T-helper 1 cell treated with Interleukin-12 subunit alpha and Interleukin-12 subunit beta and Interleukin-4 antibody, amounts not matched to agents 30 μg/mL and 1 μg/mL, for 36 hours (primary cell): ENCODE data around the gene PPP3CA.
"Not testable (repeated sequence)": the region's sequence is repeated elsewhere in the genome, so short reads cannot be mapped to it uniquely, and the experiment has no call there.

Experiments used
- H3K27ac Mint-ChIP-seq: one replicate; pipeline ENCODE4 v1.8.0; 2021; ENCODE audit warnings: mild to moderate bottlenecking, mixed read lengths
- H3K27me3 Mint-ChIP-seq: one replicate; pipeline ENCODE4 v1.8.0; 2021; ENCODE audit warnings: low read depth, mixed read lengths
- H3K36me3 Mint-ChIP-seq: one replicate; pipeline ENCODE4 v1.8.0; 2021; ENCODE audit warnings: low read depth, mixed read lengths
- H3K4me1 Mint-ChIP-seq: one replicate; pipeline ENCODE4 v1.8.0; 2021; ENCODE audit warnings: low read depth, mixed read lengths
- H3K4me3 Mint-ChIP-seq: one replicate; pipeline ENCODE4 v1.8.0; 2021; ENCODE audit warnings: mild to moderate bottlenecking, moderate library complexity, mixed read lengths
- H3K9me3 Mint-ChIP-seq: one replicate; pipeline ENCODE4 v1.8.0; 2021; ENCODE audit warnings: mixed read lengths

Gene PPP3CA

GRCh38 chr4:101140228-101140627 lies 207.1 kb downstream of the PPP3CA start:
- peaks cover 5% of the 10 kb centered on the region for H3K4me1 Mint-ChIP-seq
- no peaks in the 10 kb centered on the region for H3K9me3 Mint-ChIP-seq
- H3K4me3 Mint-ChIP-seq = no peak overlapping the region
- no peak overlapping the region for H3K27ac Mint-ChIP-seq
- H3K27me3 Mint-ChIP-seq = no peaks in the 10 kb centered on the region
- peaks cover 3% of the 10 kb centered on the region for H3K36me3 Mint-ChIP-seq

GRCh38 chr4:101136373-101137370 lies 210.7 kb downstream of the PPP3CA start:
- Mint-ChIP-seq H3K4me3 (no peak overlapping the region), H3K9me3 (peaks cover 13% of the 10 kb centered on the region), H3K27me3 (no peaks in the 10 kb centered on the region), H3K36me3 (no peaks in the 10 kb centered on the region), H3K4me1 (peaks cover 7% of the 10 kb centered on the region), H3K27ac (no peak overlapping the region)

DNA sequence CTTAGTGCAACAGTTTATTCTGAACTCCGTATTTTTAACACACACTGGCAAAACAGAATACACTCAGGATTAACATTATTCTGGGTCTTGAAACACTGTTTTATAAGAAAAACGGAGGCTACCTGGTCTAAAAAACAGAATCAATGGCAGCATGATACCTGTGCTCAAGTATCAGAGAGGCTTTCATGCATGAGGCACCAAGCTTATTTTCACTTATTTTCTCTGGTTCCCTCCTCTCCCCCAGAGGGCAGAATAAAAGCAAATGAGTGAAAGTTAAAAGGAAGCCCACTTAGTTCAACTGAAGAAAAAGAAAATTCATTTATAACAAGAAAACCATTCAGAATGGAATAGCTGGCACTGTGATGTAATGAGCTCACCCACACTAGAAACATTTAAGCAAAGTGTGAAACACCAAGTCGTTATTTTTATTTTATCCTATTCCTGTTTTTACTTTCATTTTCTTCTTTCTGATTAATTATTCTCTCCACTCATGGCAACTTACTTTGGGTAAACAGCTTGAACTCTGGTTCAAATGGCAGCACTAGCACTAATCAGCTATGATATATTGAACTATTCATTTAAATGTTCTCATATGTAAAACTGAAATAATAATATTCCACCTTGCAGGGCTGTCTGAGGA lies 211.8 kb downstream of the PPP3CA start:
- H3K4me1 Mint-ChIP-seq = peaks cover 7% of the 10 kb centered on the region
- H3K27ac Mint-ChIP-seq = no peak overlapping the region
- peaks cover 13% of the 10 kb centered on the region for H3K9me3 Mint-ChIP-seq
- no peaks in the 10 kb centered on the region for H3K27me3 Mint-ChIP-seq
- H3K4me3 Mint-ChIP-seq = no peak overlapping the region
- H3K36me3 Mint-ChIP-seq = no peaks in the 10 kb centered on the region

DNA sequence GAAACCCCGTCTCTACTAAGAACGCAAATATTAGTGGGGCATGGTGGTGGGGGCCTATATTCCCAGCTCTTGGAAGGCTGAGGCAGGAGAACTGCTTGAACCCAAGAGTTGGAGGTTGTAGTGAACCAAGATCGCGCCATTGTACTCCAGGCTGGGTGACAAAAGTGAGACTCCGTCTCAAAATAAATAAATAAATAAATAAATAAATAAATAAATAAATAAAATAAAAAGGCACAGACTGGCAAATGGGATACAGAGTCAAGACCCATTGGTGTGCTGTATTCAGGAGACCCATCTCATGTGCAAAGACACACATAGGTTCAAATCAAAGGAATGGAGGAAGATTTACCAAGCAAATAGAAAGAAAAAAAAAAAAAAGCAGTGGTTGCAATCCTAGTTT lies 216.3 kb downstream of the PPP3CA start:
- H3K27ac Mint-ChIP-seq, H3K36me3 Mint-ChIP-seq, H3K27me3 Mint-ChIP-seq, H3K4me3 Mint-ChIP-seq, H3K4me1 Mint-ChIP-seq: not testable (repeated sequence)
- peaks cover 21% of the 10 kb centered on the region for H3K9me3 Mint-ChIP-seq

GRCh38 chr4:101128898-101129297 lies 218.4 kb downstream of the PPP3CA start:
- H3K4me3 Mint-ChIP-seq, H3K27me3 Mint-ChIP-seq, H3K36me3 Mint-ChIP-seq, H3K27ac Mint-ChIP-seq, H3K4me1 Mint-ChIP-seq: not testable (repeated sequence)
- H3K9me3 Mint-ChIP-seq = peaks cover 21% of the 10 kb centered on the region

GRCh38 chr4:101128473-101128872 lies 218.9 kb downstream of the PPP3CA start:
- Mint-ChIP-seq H3K27ac (no peak overlapping the region), H3K36me3 (peaks cover 5% of the 10 kb centered on the region), H3K4me1 (peaks cover 6% of the 10 kb centered on the region), H3K27me3 (no peaks in the 10 kb centered on the region), H3K9me3 (peaks cover 20% of the 10 kb centered on the region), H3K4me3 (no peak overlapping the region)

DNA sequence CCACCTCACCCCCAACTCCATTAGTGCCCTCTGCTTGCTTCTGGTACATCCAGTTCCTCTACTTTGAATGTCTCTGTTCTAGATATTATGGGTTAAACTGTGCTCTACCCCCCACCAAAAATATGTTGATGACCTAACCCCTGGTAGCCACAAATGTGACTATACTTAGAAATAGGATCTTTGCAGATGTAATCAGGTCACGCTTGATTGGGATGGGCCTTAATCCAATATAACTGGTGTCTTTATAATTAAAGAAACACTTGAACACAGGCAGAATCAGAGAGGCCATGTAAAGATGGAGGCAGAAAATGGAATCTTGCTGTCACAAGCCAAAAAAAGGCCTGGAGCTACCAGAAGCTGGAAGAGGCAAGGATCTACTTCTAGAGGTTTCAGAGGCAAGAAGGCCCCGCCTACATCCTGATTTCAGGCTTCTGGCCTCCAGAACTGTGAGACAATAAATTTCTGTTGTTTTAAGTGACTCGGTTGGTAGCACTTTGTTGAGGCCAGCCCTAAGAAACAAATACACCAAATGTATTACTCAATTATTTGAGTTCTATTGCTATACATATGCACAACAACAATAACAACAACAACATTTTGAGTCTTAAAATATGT lies 220.0 kb downstream of the PPP3CA start:
- H3K4me1 Mint-ChIP-seq = peaks cover 7% of the 10 kb centered on the region
- peaks cover 12% of the 10 kb centered on the region for H3K9me3 Mint-ChIP-seq
- H3K4me3 Mint-ChIP-seq = no peak overlapping the region
- H3K27me3 Mint-ChIP-seq = no peaks in the 10 kb centered on the region
- H3K36me3 Mint-ChIP-seq = peaks cover 5% of the 10 kb centered on the region
- no peak overlapping the region for H3K27ac Mint-ChIP-seq

- peaks cover 7% of the 10 kb centered on the region for H3K9me3 Mint-ChIP-seq
These were observed 221.3 kb downstream of the PPP3CA start for GRCh38 chr4:101126059-101126458.

GRCh38 chr4:101125045-101125942 lies 222.0 kb downstream of the PPP3CA start:
- Mint-ChIP-seq H3K27me3 (no peaks in the 10 kb centered on the region), H3K4me1 (peaks cover 7% of the 10 kb centered on the region), H3K9me3 (peaks cover 6% of the 10 kb centered on the region), H3K36me3 (peaks cover 4% of the 10 kb centered on the region), H3K27ac (no peak overlapping the region), H3K4me3 (no peak overlapping the region)

More at GRCh38 chr4:101126059-101126458, 221.3 kb downstream of the PPP3CA start:
- no peak overlapping the region for H3K4me3 Mint-ChIP-seq
- peaks cover 5% of the 10 kb centered on the region for H3K36me3 Mint-ChIP-seq
- no peaks in the 10 kb centered on the region for H3K27me3 Mint-ChIP-seq
- no peak overlapping the region for H3K27ac Mint-ChIP-seq
- H3K4me1 Mint-ChIP-seq = peaks cover 7% of the 10 kb centered on the region

DNA sequence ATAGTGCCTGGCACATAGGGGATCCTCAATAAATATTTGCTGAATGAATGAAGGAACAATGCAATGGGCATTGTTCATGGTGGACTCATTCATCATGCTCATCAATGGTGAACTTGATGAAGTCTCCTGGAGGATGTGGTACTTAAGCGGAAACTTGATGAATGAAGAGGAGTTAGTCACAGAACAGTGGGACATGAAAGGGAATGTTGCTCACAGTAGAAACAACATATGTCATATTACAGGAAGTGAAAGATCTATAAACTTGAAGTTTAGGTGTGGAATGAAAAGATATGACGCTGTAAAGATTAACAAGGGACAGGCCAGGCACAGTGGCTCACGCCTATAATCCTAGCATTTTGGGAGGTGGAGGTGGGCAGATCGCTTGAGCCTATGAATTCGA lies 224.1 kb downstream of the PPP3CA start:
- Mint-ChIP-seq H3K36me3 (no peaks in the 10 kb centered on the region), H3K4me3 (no peak overlapping the region), H3K27ac (no peak overlapping the region), H3K4me1 (peaks cover 7% of the 10 kb centered on the region), H3K9me3 (no peaks in the 10 kb centered on the region), H3K27me3 (no peaks in the 10 kb centered on the region)

GRCh38 chr4:101122019-101122418 lies 225.3 kb downstream of the PPP3CA start:
- H3K4me1 Mint-ChIP-seq = peaks cover 7% of the 10 kb centered on the region
- no peaks in the 10 kb centered on the region for H3K36me3 Mint-ChIP-seq
- no peak overlapping the region for H3K4me3 Mint-ChIP-seq
- no peaks in the 10 kb centered on the region for H3K9me3 Mint-ChIP-seq
- H3K27me3 Mint-ChIP-seq = no peaks in the 10 kb centered on the region
- H3K27ac Mint-ChIP-seq = no peak overlapping the region

- Mint-ChIP-seq H3K36me3 (no peaks in the 10 kb centered on the region), H3K4me3 (no peak overlapping the region), H3K27ac (no peak overlapping the region), H3K4me1 (peaks cover 3% of the 10 kb centered on the region), H3K27me3 (no peaks in the 10 kb centered on the region), H3K9me3 (no peaks in the 10 kb centered on the region)
These were observed 228.2 kb downstream of the PPP3CA start for GRCh38 chr4:101119141-101119540.

- no peak overlapping the region for H3K27ac Mint-ChIP-seq
- H3K4me3 Mint-ChIP-seq = no peak overlapping the region
- no peaks in the 10 kb centered on the region for H3K27me3 Mint-ChIP-seq
- no peaks in the 10 kb centered on the region for H3K9me3 Mint-ChIP-seq
- H3K36me3 Mint-ChIP-seq = no peaks in the 10 kb centered on the region
- H3K4me1 Mint-ChIP-seq = peaks cover 3% of the 10 kb centered on the region
These were observed 228.7 kb downstream of the PPP3CA start for GRCh38 chr4:101118617-101119016.

- Mint-ChIP-seq H3K4me3 (no peak overlapping the region), H3K27me3 (no peaks in the 10 kb centered on the region), H3K27ac (no peak overlapping the region), H3K4me1 (peaks cover 1% of the 10 kb centered on the region), H3K36me3 (peaks cover 2% of the 10 kb centered on the region), H3K9me3 (no peaks in the 10 kb centered on the region)
These were observed 231.4 kb downstream of the PPP3CA start for GRCh38 chr4:101115887-101116286.
